ENCODE data around the gene MEST.
"Not testable (repeated sequence)": the region's sequence is repeated elsewhere in the genome, so short reads cannot be mapped to it uniquely, and the experiment has no call there.

MEST gene, protein sequence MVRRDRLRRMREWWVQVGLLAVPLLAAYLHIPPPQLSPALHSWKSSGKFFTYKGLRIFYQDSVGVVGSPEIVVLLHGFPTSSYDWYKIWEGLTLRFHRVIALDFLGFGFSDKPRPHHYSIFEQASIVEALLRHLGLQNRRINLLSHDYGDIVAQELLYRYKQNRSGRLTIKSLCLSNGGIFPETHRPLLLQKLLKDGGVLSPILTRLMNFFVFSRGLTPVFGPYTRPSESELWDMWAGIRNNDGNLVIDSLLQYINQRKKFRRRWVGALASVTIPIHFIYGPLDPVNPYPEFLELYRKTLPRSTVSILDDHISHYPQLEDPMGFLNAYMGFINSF

GRCh38 chr7:130491841-130492522, at the start of gene MEST:
Gene MEST (plus strand): TSS chr7:130492085. CDS start chr7:130492314, 229 bp downstream.
- no peak for DNase-seq (ENCODE audit: low read depth)

GRCh38 chr7:130442601-130443000, 49.3 kb upstream of the MEST start:
- no peak for DNase-seq (ENCODE audit: low read depth)

DNA sequence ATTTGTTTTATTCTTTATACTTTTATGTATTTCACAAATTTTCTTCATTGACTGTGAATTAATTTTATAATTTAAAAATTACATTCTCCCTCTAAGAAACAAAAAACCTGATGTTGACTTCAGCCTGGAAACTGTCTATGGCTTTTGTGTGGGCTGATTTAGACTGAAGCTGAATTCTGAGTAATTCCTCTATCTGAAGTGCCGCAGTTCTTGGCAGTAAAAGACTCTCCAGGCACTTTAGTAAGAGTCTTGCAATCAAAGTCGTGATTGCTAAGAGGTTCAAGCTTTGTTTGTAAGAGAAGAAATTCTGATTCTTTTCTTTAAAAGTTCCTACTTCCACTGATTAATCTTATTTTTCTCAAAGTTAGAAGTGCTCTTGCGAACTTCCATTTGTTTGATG, 47.7 kb upstream of the MEST start:
- no peak for DNase-seq (ENCODE audit: low read depth)

GRCh38 chr7:130444751-130445407, 47.0 kb upstream of the MEST start:
- no peak for DNase-seq (ENCODE audit: low read depth)

- no peak for DNase-seq (ENCODE audit: low read depth)
Measured at GRCh38 chr7:130446259-130446658, 45.6 kb upstream of the MEST start.

DNA sequence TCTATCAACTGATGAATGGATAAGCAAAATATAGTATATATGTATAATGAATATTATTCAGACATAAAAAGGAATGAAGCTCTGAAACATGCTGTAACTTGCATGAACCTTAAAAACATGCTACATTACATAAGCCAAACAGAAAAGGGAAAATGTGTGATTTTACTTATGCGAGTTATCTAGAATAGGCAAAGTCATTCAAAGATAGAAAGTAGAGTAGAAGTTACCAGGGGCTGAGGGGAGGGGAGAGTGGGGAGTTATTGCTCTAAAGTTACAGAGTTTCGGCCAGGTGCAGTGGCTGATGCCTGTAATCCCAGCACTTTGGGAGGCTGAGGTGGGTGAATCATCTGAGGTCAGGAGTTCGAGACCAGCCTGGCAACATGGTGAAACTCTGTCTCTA, 40.5 kb upstream of the MEST start:
- DNase-seq (ENCODE audit: low read depth), result not testable (repeated sequence)

GRCh38 chr7:130452951-130453350, 38.9 kb upstream of the MEST start:
- DNase-seq (ENCODE audit: low read depth), result no peak

DNA sequence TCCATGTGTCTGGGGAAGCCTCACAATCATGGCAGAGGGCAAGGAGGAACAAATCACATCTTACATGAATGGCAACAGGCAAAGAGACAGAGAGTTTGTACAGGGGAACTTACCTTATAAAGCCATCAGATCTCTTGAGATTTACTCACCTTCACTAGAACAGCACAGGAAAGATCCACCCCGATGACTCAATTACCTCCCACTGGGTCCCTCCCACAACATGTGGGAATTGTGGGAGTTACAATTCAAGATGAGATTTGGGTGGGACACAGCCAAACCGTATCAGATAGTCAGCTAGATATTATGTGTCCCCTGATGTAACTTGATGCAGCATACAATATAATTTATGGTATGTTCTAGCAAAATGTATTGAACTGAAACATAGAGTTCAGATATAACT, 36.9 kb upstream of the MEST start:
- no peak for DNase-seq (ENCODE audit: low read depth)

DNA sequence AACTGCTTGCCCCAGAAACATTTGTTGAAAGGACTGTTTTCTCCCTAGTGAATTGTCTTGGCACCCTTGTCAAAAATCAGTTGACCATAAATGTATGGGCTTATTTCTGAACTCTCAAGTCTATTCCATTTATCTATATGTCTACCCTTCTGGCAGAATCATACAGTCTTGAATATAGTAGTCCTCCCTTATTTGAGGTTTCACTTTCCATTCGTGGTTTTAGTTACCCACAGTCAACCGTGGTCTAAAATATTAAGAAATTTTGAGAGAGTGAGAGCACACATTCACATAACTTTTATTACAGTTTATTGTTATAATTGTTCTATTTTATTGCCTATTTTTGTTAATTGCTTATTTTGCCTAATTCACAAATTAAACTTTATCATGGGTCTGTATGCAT, 33.6 kb upstream of the MEST start:
- no peak for DNase-seq (ENCODE audit: low read depth)

DNA sequence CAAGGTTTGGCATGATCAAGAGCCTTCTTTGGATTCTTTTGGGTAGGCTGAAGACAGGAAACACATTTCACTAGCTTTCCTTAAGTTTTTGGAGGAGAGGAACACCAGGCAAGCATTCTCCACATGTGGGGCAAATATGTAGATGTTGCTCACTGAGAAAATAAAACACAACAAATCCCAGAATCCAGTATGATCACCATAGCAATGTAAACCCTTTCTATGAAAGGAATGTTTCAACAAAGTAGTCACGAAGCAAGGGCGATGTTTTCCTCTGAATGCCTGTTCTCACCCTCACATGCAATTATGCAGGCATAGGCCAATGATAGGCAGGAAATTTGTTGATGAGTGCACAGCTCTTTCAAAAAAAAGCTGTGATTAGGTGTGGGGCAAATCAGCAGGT, 30.6 kb upstream of the MEST start:
- DNase-seq (ENCODE audit: low read depth), result no peak

GRCh38 chr7:130463553-130464434, 28.1 kb upstream of the MEST start:
- no peak for DNase-seq (ENCODE audit: low read depth)

GRCh38 chr7:130468612-130469011, 23.3 kb upstream of the MEST start:
- no peak for DNase-seq (ENCODE audit: low read depth)

DNA sequence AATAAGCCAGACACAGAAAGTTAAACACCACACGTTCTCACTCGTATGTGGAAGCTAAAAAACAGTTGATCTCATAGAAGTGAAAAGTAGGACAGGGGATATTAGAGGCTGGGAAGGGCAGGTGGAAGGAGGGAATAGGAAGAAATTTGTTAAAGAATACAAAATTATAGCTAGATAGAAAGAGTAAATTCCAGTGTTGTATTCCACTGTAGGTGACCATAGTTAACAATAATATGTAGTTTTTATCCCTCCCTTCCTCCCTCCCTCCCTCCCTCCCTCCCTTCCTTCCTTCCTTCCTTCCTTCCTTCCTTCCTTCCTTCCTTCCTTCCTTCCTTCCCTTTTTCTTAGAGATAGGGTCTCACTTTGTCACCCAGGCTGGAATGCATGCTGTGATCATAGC, 19.9 kb upstream of the MEST start:
- DNase-seq (ENCODE audit: low read depth), result no peak

DNA sequence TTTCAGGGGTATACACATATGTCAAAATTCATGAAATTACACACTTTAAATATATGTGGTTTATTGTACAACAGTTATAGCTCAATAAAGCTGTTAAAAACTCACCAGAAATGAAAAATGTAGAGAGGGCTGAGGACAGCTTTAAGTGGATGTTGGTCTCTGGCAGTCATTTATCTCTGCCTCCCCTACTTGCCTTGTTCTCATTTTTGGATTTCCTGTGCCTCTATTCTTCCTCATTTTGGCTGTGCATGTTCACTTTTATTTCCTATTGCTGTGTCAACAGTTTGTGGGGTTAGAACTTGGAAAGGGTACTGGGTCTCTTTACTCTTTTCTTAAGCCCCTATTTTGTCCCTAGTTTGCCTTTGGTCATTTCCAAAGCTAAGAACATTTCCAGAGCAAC, 18.6 kb upstream of the MEST start:
- no peak for DNase-seq (ENCODE audit: low read depth)

- DNase-seq (ENCODE audit: low read depth), result no peak
Measured at GRCh38 chr7:130473876-130474275, 18.0 kb upstream of the MEST start.

DNA sequence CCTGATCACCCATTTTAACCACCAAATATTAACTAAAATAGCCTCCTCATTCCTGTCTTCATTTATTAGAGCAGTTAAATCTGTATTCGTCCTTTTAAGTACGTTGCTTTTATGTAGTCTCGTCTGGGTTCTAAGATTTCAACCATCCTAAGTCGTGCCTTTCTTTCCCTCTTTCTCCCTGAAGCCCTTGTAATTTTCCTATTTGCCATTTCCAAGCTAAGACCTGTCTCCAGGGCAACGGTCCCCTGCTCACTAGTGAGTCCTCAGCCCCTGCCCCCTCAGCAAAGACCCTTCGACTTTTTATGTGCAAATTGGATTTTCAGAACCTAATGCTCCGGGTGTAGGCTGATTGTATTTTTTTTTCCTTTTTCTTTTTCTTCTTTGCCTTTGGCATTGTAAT, 16.1 kb upstream of the MEST start:
- DNase-seq (ENCODE audit: low read depth), result no peak

GRCh38 chr7:130476297-130477150, 15.4 kb upstream of the MEST start:
- DNase-seq (ENCODE audit: low read depth), result no peak

GRCh38 chr7:130478991-130479390, 12.9 kb upstream of the MEST start:
- no peak for DNase-seq (ENCODE audit: low read depth)

DNA sequence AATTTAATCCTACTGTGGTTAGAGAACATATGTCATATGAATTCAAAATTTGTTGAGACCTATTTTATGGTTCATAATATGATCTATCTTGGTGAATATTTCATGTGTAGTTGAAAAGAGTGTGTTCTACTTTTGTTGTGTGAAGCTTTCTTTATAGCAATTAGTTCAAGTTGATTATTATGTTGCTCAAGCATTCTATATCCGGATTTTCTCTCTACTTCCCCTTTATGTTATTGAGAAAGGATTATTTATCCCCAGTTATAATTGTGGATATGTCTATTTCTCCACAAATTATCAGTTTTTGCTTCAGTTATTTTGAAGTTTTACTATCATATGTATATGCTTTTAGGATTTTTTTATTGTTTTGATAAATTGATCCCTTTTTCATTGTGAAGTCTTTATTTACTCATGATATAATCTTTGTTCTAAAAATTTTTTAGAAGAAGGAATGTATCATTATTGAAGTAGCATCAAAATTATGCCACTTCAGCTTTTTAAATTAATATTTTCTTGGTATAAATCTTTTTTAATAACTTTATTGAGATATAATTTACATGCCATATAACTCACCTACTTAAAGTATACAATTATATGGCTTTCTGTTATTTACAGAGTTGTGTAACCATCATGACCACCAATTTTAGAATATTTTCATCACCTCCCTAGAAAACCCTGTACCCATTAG, 12.0 kb upstream of the MEST start:
- DNase-seq (ENCODE audit: low read depth), result no peak

- DNase-seq (ENCODE audit: low read depth), result no peak
Measured at GRCh38 chr7:130481898-130482297, 10.0 kb upstream of the MEST start.

DNA sequence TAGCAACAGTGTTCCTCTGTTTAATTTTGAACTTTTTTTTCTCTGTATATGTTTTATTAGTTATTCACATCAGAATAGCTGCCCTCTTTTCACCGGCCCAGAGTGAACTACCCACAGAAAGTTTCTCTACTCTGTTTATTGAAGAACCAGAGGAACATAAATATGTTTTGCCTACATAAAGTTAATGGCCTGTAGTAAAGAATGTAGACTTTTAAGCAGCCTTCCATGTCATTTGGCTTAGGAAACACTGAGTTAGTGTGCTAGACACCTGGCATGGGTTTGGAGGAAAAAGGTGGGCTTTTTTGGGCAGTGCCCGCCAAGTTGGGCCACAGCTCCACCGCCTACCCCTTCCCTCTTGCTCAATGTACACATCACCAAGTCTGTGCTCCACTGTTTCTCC, 8.9 kb upstream of the MEST start:
- DNase-seq (ENCODE audit: low read depth), result no peak

Data from stimulated activated CD8-positive, alpha-beta memory T cell treated with anti-CD3 and anti-CD28 coated beads, Interleukin-15, amount 100 ng/mL, for 24 hours (primary cell).